ENCODE results near the gene GPR161. TPM values are rescaled to one million over a fixed set of nuclear protein-coding genes. Genes with fewer than 3 reads are reported as not detected.

GPR161 gene
- total RNA-seq, 1 experiment from 2014 or later = 8.4 TPM

DNA sequence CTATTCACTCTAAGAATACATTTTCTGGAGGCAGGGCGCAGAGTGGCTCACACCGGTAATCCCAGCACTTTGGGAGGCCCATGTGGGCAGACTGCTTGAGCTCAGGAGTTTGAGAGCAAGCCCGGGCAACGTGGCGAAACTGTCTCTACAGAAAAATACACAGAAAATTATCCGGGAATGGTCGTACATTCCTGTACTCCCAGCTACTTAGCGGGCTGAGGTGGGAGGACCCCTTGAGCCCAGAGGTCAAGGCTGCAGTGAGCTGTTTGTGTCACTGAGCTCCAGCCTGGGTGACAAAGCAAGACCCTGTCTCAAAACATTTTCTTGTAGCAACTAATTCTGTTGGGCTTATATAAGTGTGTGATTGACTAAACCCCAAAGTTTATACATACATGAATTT is 30.5 kb downstream of the GPR161 start:
- Mint-ChIP-seq H3K4me3 (ENCODE audit: low read depth, unreplicated experiment) (no peak overlapping the region), H3K36me3 (ENCODE audit: insufficient read depth, unreplicated experiment) (no peaks in the 10 kb centered on the region), H3K4me1 (ENCODE audit: low read depth, unreplicated experiment) (no peaks in the 10 kb centered on the region), H3K9me3 (ENCODE audit: low read depth, unreplicated experiment) (no peaks in the 10 kb centered on the region), H3K27ac (ENCODE audit: unreplicated experiment) (no peak overlapping the region), H3K27me3 (ENCODE audit: unreplicated experiment) (no peaks in the 10 kb centered on the region)
- BruUV-seq (replicated peaks) = no TSS peak
- intact Hi-C loops (cut with micrococcal nuclease; ENCODE audit: unreplicated experiment) = no loop called here
- DNase-seq = no peak
- TF ChIP-seq, protein P1, sequence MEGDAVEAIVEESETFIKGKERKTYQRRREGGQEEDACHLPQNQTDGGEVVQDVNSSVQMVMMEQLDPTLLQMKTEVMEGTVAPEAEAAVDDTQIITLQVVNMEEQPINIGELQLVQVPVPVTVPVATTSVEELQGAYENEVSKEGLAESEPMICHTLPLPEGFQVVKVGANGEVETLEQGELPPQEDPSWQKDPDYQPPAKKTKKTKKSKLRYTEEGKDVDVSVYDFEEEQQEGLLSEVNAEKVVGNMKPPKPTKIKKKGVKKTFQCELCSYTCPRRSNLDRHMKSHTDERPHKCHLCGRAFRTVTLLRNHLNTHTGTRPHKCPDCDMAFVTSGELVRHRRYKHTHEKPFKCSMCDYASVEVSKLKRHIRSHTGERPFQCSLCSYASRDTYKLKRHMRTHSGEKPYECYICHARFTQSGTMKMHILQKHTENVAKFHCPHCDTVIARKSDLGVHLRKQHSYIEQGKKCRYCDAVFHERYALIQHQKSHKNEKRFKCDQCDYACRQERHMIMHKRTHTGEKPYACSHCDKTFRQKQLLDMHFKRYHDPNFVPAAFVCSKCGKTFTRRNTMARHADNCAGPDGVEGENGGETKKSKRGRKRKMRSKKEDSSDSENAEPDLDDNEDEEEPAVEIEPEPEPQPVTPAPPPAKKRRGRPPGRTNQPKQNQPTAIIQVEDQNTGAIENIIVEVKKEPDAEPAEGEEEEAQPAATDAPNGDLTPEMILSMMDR (IDR thresholded peaks at IDR 0.05; ENCODE audit: unreplicated experiment) = no peak
- CTCF ChIA-PET = interaction anchor here (0.6 kb wide), 1 partner anchor 378 kb away, joined by 7 read pairs; no protein-coding TSS in a partner anchor

DNA sequence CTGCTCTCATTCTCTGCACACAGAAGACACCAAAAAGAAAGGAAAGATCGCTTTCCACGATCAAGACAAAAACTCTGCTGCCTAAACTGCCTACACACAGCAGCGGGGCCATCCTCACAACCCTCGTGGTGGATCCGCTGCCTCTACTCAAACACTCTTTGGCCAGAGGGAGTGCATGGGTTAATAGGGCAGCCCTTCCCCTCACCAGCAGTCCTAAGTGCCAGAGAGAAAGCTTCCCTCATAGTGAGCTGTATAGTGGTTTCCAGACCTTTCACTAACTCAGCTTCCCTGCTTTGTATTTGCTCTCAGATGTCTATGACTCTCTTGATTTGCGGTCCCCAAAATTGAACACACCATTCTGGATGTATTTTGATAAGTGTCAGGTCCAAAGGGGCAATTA is 30.9 kb downstream of the GPR161 start:
- Mint-ChIP-seq H3K9me3 (ENCODE audit: low read depth, unreplicated experiment) (no peaks in the 10 kb centered on the region), H3K27ac (ENCODE audit: unreplicated experiment) (no peak overlapping the region), H3K27me3 (ENCODE audit: unreplicated experiment) (no peaks in the 10 kb centered on the region), H3K4me3 (ENCODE audit: low read depth, unreplicated experiment) (no peak overlapping the region), H3K36me3 (ENCODE audit: insufficient read depth, unreplicated experiment) (no peaks in the 10 kb centered on the region), H3K4me1 (ENCODE audit: low read depth, unreplicated experiment) (no peaks in the 10 kb centered on the region)
- DNase-seq = no peak
- TF ChIP-seq, protein P1 (IDR thresholded peaks at IDR 0.05; ENCODE audit: unreplicated experiment) = no peak
- no TSS peak for BruUV-seq (replicated peaks)
- intact Hi-C loops (cut with micrococcal nuclease; ENCODE audit: unreplicated experiment) = no loop called here
- CTCF ChIA-PET = no interaction called here

GRCh38 chr1:168104535-168104934 is 32.2 kb downstream of the GPR161 start:
- Mint-ChIP-seq H3K36me3 (ENCODE audit: insufficient read depth, unreplicated experiment) (no peaks in the 10 kb centered on the region), H3K9me3 (ENCODE audit: low read depth, unreplicated experiment) (no peaks in the 10 kb centered on the region), H3K27me3 (ENCODE audit: unreplicated experiment) (no peaks in the 10 kb centered on the region), H3K27ac (ENCODE audit: unreplicated experiment) (no peak overlapping the region), H3K4me1 (ENCODE audit: low read depth, unreplicated experiment) (no peaks in the 10 kb centered on the region), H3K4me3 (ENCODE audit: low read depth, unreplicated experiment) (no peak overlapping the region)
- no peak for DNase-seq
- intact Hi-C loops (cut with micrococcal nuclease; ENCODE audit: unreplicated experiment) = no loop called here
- CTCF ChIA-PET = interaction anchor here (0.6 kb wide), 1 partner anchor 612 kb away, joined by 13 read pairs; no protein-coding TSS in a partner anchor
- TF ChIP-seq, protein P1 (IDR thresholded peaks at IDR 0.05; ENCODE audit: unreplicated experiment) = no peak
- BruUV-seq (replicated peaks) = no TSS peak

GRCh38 chr1:168102487-168102886 is 34.2 kb downstream of the GPR161 start:
- no TSS peak for BruUV-seq (replicated peaks)
- intact Hi-C loops (cut with micrococcal nuclease; ENCODE audit: unreplicated experiment) = no loop called here
- CTCF ChIA-PET = interaction anchor here (1.9 kb wide), 1 partner anchor 20 kb away, joined by 4 read pairs; no protein-coding TSS in a partner anchor
- no peak overlapping the region for H3K27ac Mint-ChIP-seq (ENCODE audit: unreplicated experiment)
- no peak overlapping the region for H3K4me3 Mint-ChIP-seq (ENCODE audit: low read depth, unreplicated experiment)
- no peaks in the 10 kb centered on the region for H3K36me3 Mint-ChIP-seq (ENCODE audit: insufficient read depth, unreplicated experiment)
- TF ChIP-seq, protein P1 (IDR thresholded peaks at IDR 0.05; ENCODE audit: unreplicated experiment) = no peak
- H3K4me1 Mint-ChIP-seq (ENCODE audit: low read depth, unreplicated experiment) = no peaks in the 10 kb centered on the region
- DNase-seq = no peak
- no peaks in the 10 kb centered on the region for H3K27me3 Mint-ChIP-seq (ENCODE audit: unreplicated experiment)
- no peaks in the 10 kb centered on the region for H3K9me3 Mint-ChIP-seq (ENCODE audit: low read depth, unreplicated experiment)
